Caco-2 (cell line): ENCODE measurements around the gene GADL1. TPM values are rescaled to one million over a fixed set of nuclear protein-coding genes. Genes with fewer than 3 reads are reported as not detected.

ENCODE experiments used
- BruUV-seq: library from RNA; stranded (reverse); fragments of 400-500 nt; replicated peaks from 2 replicates; lab custom pipeline; 2021; lab: Mats Ljungman, UMichigan
- CTCF ChIA-PET: fragments of 300-600 bp; sonication (Branson Sonifier 250); formaldehyde crosslinking; loops from one replicate; lab custom pipeline; 2022; ENCODE audit warnings: antibody characterized with exemption; lab: Charles Lee
- POLR2A ChIA-PET: fragments of 300-600 bp; sonication (Branson Sonifier 250); formaldehyde crosslinking; loops from one replicate; lab custom pipeline; 2022; ENCODE audit warnings: antibody characterized with exemption; lab: Charles Lee
- DNase-seq, 2 experiments: peaks; one replicate each; pipeline versions ENCODE4 v3.0.0 to v3.0.0-alpha.2; 2020 to 2022
- H3K27me3 ChIP-seq: replicated peaks from 2 replicates; pipeline ENCODE4 v1.6.0; 2011; ENCODE audit warnings: low read length; ENCODE audit not compliant: control insufficient read depth, insufficient read depth
- H3K36me3 ChIP-seq: 2 replicates; pipeline ENCODE4 v1.5.1; 2011; ENCODE audit warnings: low read length; ENCODE audit not compliant: control insufficient read depth, insufficient read depth
- H3K4me1 ChIP-seq: fragments of 250-450 bp; sonication (Bioruptor Pico); 2 replicates; pipeline ENCODE4 v1.5.1; 2020; ENCODE audit warnings: mild to moderate bottlenecking
- H3K4me3 ChIP-seq: 2 replicates; pipeline ENCODE4 v1.5.1; 2011; ENCODE audit warnings: low read depth, mild to moderate bottlenecking, control low read depth, low read length
- H3K9me3 ChIP-seq: fragments of 250-450 bp; sonication (Bioruptor Pico); 2 replicates; pipeline ENCODE4 v1.5.1; 2020; ENCODE audit warnings: mild to moderate bottlenecking, moderate library complexity
- H3K27ac Mint-ChIP-seq: one replicate; pipeline ENCODE4 v1.8.0; 2022; ENCODE audit warnings: mixed read lengths; ENCODE audit not compliant: unreplicated experiment
- H3K27me3 Mint-ChIP-seq: one replicate; pipeline ENCODE4 v1.8.0; 2022; ENCODE audit warnings: mixed read lengths; ENCODE audit not compliant: insufficient read depth, unreplicated experiment
- H3K36me3 Mint-ChIP-seq: one replicate; pipeline ENCODE4 v1.8.0; 2022; ENCODE audit warnings: mild to moderate bottlenecking, mixed read lengths; ENCODE audit not compliant: insufficient read depth, unreplicated experiment
- H3K4me1 Mint-ChIP-seq: one replicate; pipeline ENCODE4 v1.8.0; 2022; ENCODE audit warnings: low read depth, mixed read lengths; ENCODE audit not compliant: unreplicated experiment
- H3K4me3 Mint-ChIP-seq: one replicate; pipeline ENCODE4 v1.8.0; 2022; ENCODE audit warnings: mild to moderate bottlenecking, moderate library complexity, mixed read lengths; ENCODE audit not compliant: unreplicated experiment
- H3K9me3 Mint-ChIP-seq: one replicate; pipeline ENCODE4 v1.8.0; 2022; ENCODE audit warnings: mixed read lengths; ENCODE audit not compliant: unreplicated experiment
- intact Hi-C: fragments of 100-400 bp; cut with micrococcal nuclease; formaldehyde crosslinking; loops from one replicate; pipeline ENCODE4 v1.10.0; 2022; ENCODE audit not compliant: unreplicated experiment
- total RNA-seq: library from RNA; stranded (reverse); gene quantifications from 2 replicates; pipeline ENCODE4 v1.2.3, GENCODE V29; 2022
- TF ChIP-seq, protein P1 (sequence below), 2 experiments: fragments of 200-600 bp in 1 of 2; IDR thresholded peaks; 1 replicate in 1 of 2; 2 replicates in 1 of 2; pipeline versions ENCODE4 v1.5.1 to v1.8.0; 2011 to 2022; ENCODE audit warnings: antibody characterized with exemption in 1 of 2, control low read depth in 1 of 2, inconsistent platforms in 1 of 2, low read depth in 1 of 2, low read length in 1 of 2, mild to moderate bottlenecking in 1 of 2, moderate library complexity in 1 of 2; ENCODE audit not compliant: insufficient read depth in 1 of 2, severe bottlenecking in 1 of 2, unreplicated experiment in 1 of 2

The GADL1 gene
- total RNA-seq, 1 experiment from 2014 or later, result 6.2 TPM

DNA sequence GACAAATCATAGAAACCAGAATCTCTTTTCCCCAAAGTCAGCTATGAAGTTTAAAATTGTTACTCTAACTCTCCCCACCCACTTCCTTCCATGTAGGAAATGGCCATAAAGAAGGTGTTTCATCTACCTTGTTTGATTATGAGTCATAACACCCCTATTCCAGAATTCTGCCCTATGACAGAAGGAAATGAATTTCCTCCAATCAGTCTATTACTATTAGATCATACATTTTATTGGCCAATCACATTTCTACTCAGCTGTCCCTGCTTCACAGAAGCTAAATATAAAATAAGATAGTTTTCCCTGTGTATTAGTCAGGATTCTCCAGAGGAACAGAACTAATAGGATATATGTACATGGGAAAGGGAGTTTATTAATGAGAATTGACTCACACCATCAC lies 186.0 kb downstream of the GADL1 start:
- Histone ChIP-seq H3K36me3 (no peaks in the 10 kb centered on the region), H3K4me1 (0 out of 2 replicates have a peak, but pooled peaks cover 9% of the 10 kb centered on the region), H3K4me3 (no peak overlapping the region), H3K9me3 (no peaks in the 10 kb centered on the region; the same call in 1 of the 2 replicates), H3K27me3 (no peaks in the 10 kb centered on the region)
- BruUV-seq, result no TSS peak
- H3K4me1 Mint-ChIP-seq, result no peaks in the 10 kb centered on the region
- ChIA-PET CTCF (no interaction called here), POLR2A (no interaction called here)
- no peaks in the 10 kb centered on the region for H3K27me3 Mint-ChIP-seq
- TF ChIP-seq, protein P1, sequence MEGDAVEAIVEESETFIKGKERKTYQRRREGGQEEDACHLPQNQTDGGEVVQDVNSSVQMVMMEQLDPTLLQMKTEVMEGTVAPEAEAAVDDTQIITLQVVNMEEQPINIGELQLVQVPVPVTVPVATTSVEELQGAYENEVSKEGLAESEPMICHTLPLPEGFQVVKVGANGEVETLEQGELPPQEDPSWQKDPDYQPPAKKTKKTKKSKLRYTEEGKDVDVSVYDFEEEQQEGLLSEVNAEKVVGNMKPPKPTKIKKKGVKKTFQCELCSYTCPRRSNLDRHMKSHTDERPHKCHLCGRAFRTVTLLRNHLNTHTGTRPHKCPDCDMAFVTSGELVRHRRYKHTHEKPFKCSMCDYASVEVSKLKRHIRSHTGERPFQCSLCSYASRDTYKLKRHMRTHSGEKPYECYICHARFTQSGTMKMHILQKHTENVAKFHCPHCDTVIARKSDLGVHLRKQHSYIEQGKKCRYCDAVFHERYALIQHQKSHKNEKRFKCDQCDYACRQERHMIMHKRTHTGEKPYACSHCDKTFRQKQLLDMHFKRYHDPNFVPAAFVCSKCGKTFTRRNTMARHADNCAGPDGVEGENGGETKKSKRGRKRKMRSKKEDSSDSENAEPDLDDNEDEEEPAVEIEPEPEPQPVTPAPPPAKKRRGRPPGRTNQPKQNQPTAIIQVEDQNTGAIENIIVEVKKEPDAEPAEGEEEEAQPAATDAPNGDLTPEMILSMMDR (IDR thresholded peaks at IDR 0.05; ENCODE audit: insufficient read depth in 1 of 2, low read depth in 1 of 2, low read length in 1 of 2, severe bottlenecking in 1 of 2, unreplicated experiment in 1 of 2), result no peak
- no peak overlapping the region for H3K27ac Mint-ChIP-seq
- DNase-seq, result no peak
- H3K9me3 Mint-ChIP-seq, result peaks cover 9% of the 10 kb centered on the region
- intact Hi-C loops, result no loop called here
- no peak overlapping the region for H3K4me3 Mint-ChIP-seq
- peaks cover 18% of the 10 kb centered on the region for H3K36me3 Mint-ChIP-seq

GRCh38 chr3:30707825-30708224 lies 186.6 kb downstream of the GADL1 start:
- Histone ChIP-seq H3K9me3 (no peaks in the 10 kb centered on the region; the same call in 1 of the 2 replicates), H3K36me3 (no peaks in the 10 kb centered on the region), H3K4me1 (0 out of 2 replicates have a peak, but pooled peaks cover 9% of the 10 kb centered on the region), H3K27me3 (no peaks in the 10 kb centered on the region), H3K4me3 (no peak overlapping the region)
- POLR2A ChIA-PET, result no interaction called here
- peaks cover 13% of the 10 kb centered on the region for H3K9me3 Mint-ChIP-seq
- H3K36me3 Mint-ChIP-seq, result peaks cover 24% of the 10 kb centered on the region
- TF ChIP-seq, protein P1 (IDR thresholded peaks at IDR 0.05; ENCODE audit: insufficient read depth in 1 of 2, low read depth in 1 of 2, low read length in 1 of 2, severe bottlenecking in 1 of 2, unreplicated experiment in 1 of 2), result no peak
- H3K27me3 Mint-ChIP-seq, result no peaks in the 10 kb centered on the region
- CTCF ChIA-PET, result no interaction called here
- H3K4me3 Mint-ChIP-seq, result no peak overlapping the region
- no peak for DNase-seq
- no TSS peak for BruUV-seq
- intact Hi-C loops, result no loop called here
- no peak overlapping the region for H3K27ac Mint-ChIP-seq
- no peaks in the 10 kb centered on the region for H3K4me1 Mint-ChIP-seq

- ChIA-PET POLR2A (no interaction called here), CTCF (no interaction called here)
- no peaks in the 10 kb centered on the region for H3K27me3 Mint-ChIP-seq
Measured at GRCh38 chr3:30704931-30705890, 189.2 kb downstream of the GADL1 start.

More at GRCh38 chr3:30704931-30705890, 189.2 kb downstream of the GADL1 start:
- intact Hi-C loops, result no loop called here
- no TSS peak for BruUV-seq
- Mint-ChIP-seq H3K4me1 (no peaks in the 10 kb centered on the region), H3K36me3 (peaks cover 37% of the 10 kb centered on the region), H3K27ac (no peak overlapping the region), H3K4me3 (no peak overlapping the region), H3K9me3 (peaks cover 35% of the 10 kb centered on the region)
- TF ChIP-seq, protein P1 (IDR thresholded peaks at IDR 0.05; ENCODE audit: insufficient read depth in 1 of 2, low read depth in 1 of 2, low read length in 1 of 2, severe bottlenecking in 1 of 2, unreplicated experiment in 1 of 2), result no peak
- H3K4me1 ChIP-seq, result 0 out of 2 replicates have a peak, but pooled peaks cover 7% of the 10 kb centered on the region
- no peaks in the 10 kb centered on the region for H3K36me3 ChIP-seq
- no peaks in the 10 kb centered on the region for H3K27me3 ChIP-seq
- H3K9me3 ChIP-seq, result no peaks in the 10 kb centered on the region; the same call in 1 of the 2 replicates
- no peak for DNase-seq
- H3K4me3 ChIP-seq, result no peak overlapping the region
